ENCODE results near the gene MMP11. TPM values are rescaled to one million over a fixed set of nuclear protein-coding genes. Genes with fewer than 3 reads are reported as not detected.

The MMP11 gene
- total and polyA plus RNA-seq, 2 of the 13 experiments (the other 11 are each of a cell fraction or from before 2014, with no cell fraction given), result 8.9 to 28.6 TPM

GRCh38 chr22:23774114-23774921 lies 1.7 kb downstream of the MMP11 start (continued):
- TF ChIP-seq ZFP36 (IDR thresholded peaks at IDR 0.05; ENCODE audit: borderline replicate concordance, low read depth, low read length, partially characterized antibody), result no peak
- TF ChIP-seq MATR3 (CRISPR knock-in tag; IDR thresholded peaks at IDR 0.05), result no peak
- TF ChIP-seq MNT (IDR thresholded peaks at IDR 0.05), result peak; percentile 22; the same call in 1 of the 2 replicates
- TF ChIP-seq ZFAT (CRISPR knock-in tag; conservative IDR thresholded peaks at IDR 0.05), result no peak
- TF ChIP-seq MED1 (CRISPR knock-in tag; IDR thresholded peaks at IDR 0.05), result peak; percentile 93
- no peak for TF ChIP-seq CAMTA2 (CRISPR knock-in tag; IDR thresholded peaks at IDR 0.05; ENCODE audit: borderline replicate concordance)
- TF ChIP-seq REPIN1 (CRISPR knock-in tag; IDR thresholded peaks at IDR 0.05; ENCODE audit: borderline replicate concordance, low read depth), result peak; percentile 79; the same call in 1 of the 2 replicates
- TF ChIP-seq FLYWCH1 (CRISPR knock-in tag; IDR thresholded peaks at IDR 0.05), result no peak
- no peak for TF ChIP-seq KIAA2018 (CRISPR knock-in tag; IDR thresholded peaks at IDR 0.05; ENCODE audit: borderline replicate concordance)
- 0 out of 2 replicates have a peak, but pooled peaks have one; percentile 7 for TF ChIP-seq PHF8 (CRISPR knock-in tag; IDR thresholded peaks at IDR 0.05)
- TF ChIP-seq YEATS2 (CRISPR knock-in tag; IDR thresholded peaks at IDR 0.05; ENCODE audit: borderline replicate concordance), result peak; percentile 59; the same call in 1 of the 2 replicates
- TF ChIP-seq ELK4 (CRISPR knock-in tag; IDR thresholded peaks at IDR 0.05; ENCODE audit: borderline replicate concordance), result no peak
- TF ChIP-seq ZBTB14 (CRISPR knock-in tag; IDR thresholded peaks at IDR 0.05), result no peak; the same call in 1 of the 2 replicates
- TF ChIP-seq MTF2 (CRISPR knock-in tag; IDR thresholded peaks at IDR 0.05; ENCODE audit: borderline replicate concordance), result no peak
- TF ChIP-seq ZNF558 (CRISPR knock-in tag; IDR thresholded peaks at IDR 0.05; ENCODE audit: borderline replicate concordance), result 0 out of 2 replicates have a peak, but pooled peaks have one; percentile 19
- TF ChIP-seq MBD4 (IDR thresholded peaks at IDR 0.05; ENCODE audit: borderline replicate concordance, low read length), result no peak
